GM23338 (cell line): ENCODE results near the gene PPARD. TPM values are rescaled to one million over a fixed set of nuclear protein-coding genes. Genes with fewer than 3 reads are reported as not detected.

ENCODE experiments used
- ATAC-seq: fragments of 200-7000 bp; cut with Tn5 transposase; 3 replicates; pipeline ENCODE4 v1.9.1; 2020
- DNase-seq: peaks from one replicate; pipeline ENCODE4 v3.0.0-alpha.2; 2015; ENCODE audit warnings: low spot score
- H2AFZ ChIP-seq: fragments of 200-600 bp; sonication (generic); 2 replicates; pipeline ENCODE4 v1.8.0; 2016; ENCODE audit warnings: antibody characterized with exemption, mild to moderate bottlenecking, moderate library complexity
- H3F3A ChIP-seq: fragments of 200-600 bp; sonication (generic); replicated peaks from 2 replicates; pipeline ENCODE4 v1.8.0; 2017; ENCODE audit warnings: antibody characterized with exemption, mixed run types, low read depth
- H3K27ac ChIP-seq: fragments of 200-600 bp; sonication (generic); 2 replicates; pipeline ENCODE4 v1.6.1; 2016; ENCODE audit warnings: low read depth
- H3K27me3 ChIP-seq: fragments of 200-600 bp; sonication (generic); 2 replicates; pipeline ENCODE4 v1.8.0; 2016; ENCODE audit warnings: mild to moderate bottlenecking, mixed run types, moderate library complexity; ENCODE audit not compliant: insufficient read depth
- H3K36me3 ChIP-seq: fragments of 200-600 bp; sonication (generic); 2 replicates; pipeline ENCODE4 v1.8.0; 2016; ENCODE audit warnings: mild to moderate bottlenecking; ENCODE audit not compliant: insufficient read depth
- H3K4me1 ChIP-seq: fragments of 200-600 bp; sonication (generic); 2 replicates; pipeline ENCODE4 v1.8.0; 2016; ENCODE audit warnings: mild to moderate bottlenecking, moderate library complexity; ENCODE audit not compliant: insufficient read depth
- H3K4me2 ChIP-seq: fragments of 200-600 bp; sonication (generic); 2 replicates; pipeline ENCODE4 v1.7.1; 2017; ENCODE audit warnings: mixed run types
- H3K4me3 ChIP-seq: fragments of 200-600 bp; sonication (generic); 2 replicates; pipeline ENCODE4 v1.6.1; 2016; ENCODE audit warnings: mixed run types
- H3K79me2 ChIP-seq: fragments of 200-600 bp; sonication (generic); replicated peaks from 2 replicates; pipeline ENCODE4 v1.8.0; 2017; ENCODE audit warnings: mild to moderate bottlenecking; ENCODE audit not compliant: insufficient read depth
- H3K9me2 ChIP-seq: fragments of 200-600 bp; sonication (generic); 2 replicates; pipeline ENCODE4 v1.8.0; 2017; ENCODE audit not compliant: insufficient read depth
- H4K20me1 ChIP-seq: fragments of 200-600 bp; sonication (generic); replicated peaks from 2 replicates; pipeline ENCODE4 v1.8.0; 2017; ENCODE audit warnings: mild to moderate bottlenecking; ENCODE audit not compliant: insufficient read depth
- H3K27ac Mint-ChIP-seq: 2 replicates; pipeline ENCODE4 v1.8.0; 2020; ENCODE audit warnings: inconsistent platforms, mild to moderate bottlenecking, moderate library complexity, mixed read lengths
- H3K27me3 Mint-ChIP-seq: 3 replicates; pipeline ENCODE4 v1.8.0; 2022; ENCODE audit warnings: low read depth, mild to moderate bottlenecking, moderate library complexity, mixed read lengths, inconsistent platforms; ENCODE audit not compliant: insufficient read depth, poor library complexity
- H3K36me3 Mint-ChIP-seq: 3 replicates; pipeline ENCODE4 v1.8.0; 2021; ENCODE audit warnings: low read depth, mild to moderate bottlenecking, inconsistent platforms, moderate library complexity, mixed read lengths
- H3K4me1 Mint-ChIP-seq: 3 replicates; pipeline ENCODE4 v1.8.0; 2020; ENCODE audit warnings: mild to moderate bottlenecking, inconsistent platforms, mixed read lengths
- H3K4me3 Mint-ChIP-seq: 3 replicates; pipeline ENCODE4 v1.8.0; 2021; ENCODE audit warnings: moderate library complexity, mild to moderate bottlenecking, inconsistent platforms, mixed read lengths
- H3K9me3 Mint-ChIP-seq: 3 replicates; pipeline ENCODE4 v1.8.0; 2020; ENCODE audit warnings: moderate library complexity, mild to moderate bottlenecking, inconsistent platforms, mixed read lengths
- CREB1 ChIP-seq: fragments of 250-450 bp; sonication (Bioruptor Pico); IDR thresholded peaks from 2 replicates; pipeline ENCODE4 v1.5.0; 2020; ENCODE audit warnings: low read depth, mild to moderate bottlenecking, moderate library complexity
- CTCF ChIP-seq, 2 experiments: fragments of 200-600 bp in 1 of 2; sonication (generic) in 1 of 2; conservative IDR thresholded peaks; 2 replicates each; pipeline versions ENCODE4 v1.5.1 to v1.6.1; 2016 to 2017; ENCODE audit warnings: antibody characterized with exemption in 2 of 2, low read depth in 2 of 2, mild to moderate bottlenecking in 2 of 2, moderate library complexity in 1 of 2
- EZH2 ChIP-seq: fragments of 200-600 bp; sonication (generic); IDR thresholded peaks from one replicate; pipeline ENCODE4 v1.8.0; 2017; ENCODE audit warnings: antibody characterized with exemption, mild to moderate bottlenecking, low read depth; ENCODE audit not compliant: unreplicated experiment
- EZH2phosphoT487 ChIP-seq: fragments of 200-600 bp; sonication (generic); IDR thresholded peaks from one replicate; pipeline ENCODE4 v1.8.1; 2018; ENCODE audit warnings: antibody characterized with exemption; ENCODE audit not compliant: unreplicated experiment
- JUNB ChIP-seq: IDR thresholded peaks from one replicate; pipeline ENCODE4 v1.6.1; 2016; ENCODE audit warnings: antibody characterized with exemption; ENCODE audit not compliant: unreplicated experiment
- NANOG ChIP-seq: IDR thresholded peaks from 2 replicates; pipeline ENCODE4 v1.6.1; 2016; ENCODE audit warnings: antibody characterized with exemption, borderline replicate concordance
- POLR2AphosphoS5 ChIP-seq: IDR thresholded peaks from 2 replicates; pipeline ENCODE4 v1.6.1; 2016; ENCODE audit warnings: antibody characterized with exemption, low read depth
- REST ChIP-seq: IDR thresholded peaks from one replicate; pipeline ENCODE4 v1.6.1; 2018; ENCODE audit warnings: antibody characterized with exemption; ENCODE audit not compliant: unreplicated experiment
- STAT1 ChIP-seq: IDR thresholded peaks from one replicate; pipeline ENCODE4 v1.6.1; 2016; ENCODE audit warnings: antibody characterized with exemption; ENCODE audit not compliant: unreplicated experiment
- ZNF114 ChIP-seq: fragments of 250-450 bp; sonication (Bioruptor Pico); IDR thresholded peaks from 2 replicates; pipeline ENCODE4 v1.5.0; 2020; ENCODE audit warnings: mild to moderate bottlenecking, moderate library complexity
- ZNF331 ChIP-seq: fragments of 250-450 bp; sonication (Bioruptor Pico); IDR thresholded peaks from 2 replicates; pipeline ENCODE4 v1.5.0; 2020; ENCODE audit warnings: low read depth, mild to moderate bottlenecking, moderate library complexity
- ZNF462 ChIP-seq: fragments of 250-450 bp; sonication (Bioruptor Pico); IDR thresholded peaks from 2 replicates; pipeline ENCODE4 v1.5.0; 2020; ENCODE audit warnings: mild to moderate bottlenecking, moderate library complexity
- polyA plus RNA-seq: library from polyadenylated mRNA; unstranded; fragments of >200 nt; fragmentation: Nextera tagmentation; extraction: Ambion mirVana; gene quantifications from 2 replicates; pipeline ENCODE4 v1.2.1, GENCODE V29; 2016
- total RNA-seq: library from RNA; depleted of rRNA; stranded (reverse); fragments of >200 nt; shearing (Covaris generic); gene quantifications from 2 replicates; pipeline ENCODE4 v1.2.3, GENCODE V29; 2014
- TF ChIP-seq, protein P1 (sequence below): IDR thresholded peaks from 2 replicates; pipeline ENCODE4 v1.6.1; 2016; ENCODE audit warnings: antibody characterized with exemption

Gene PPARD
- total and polyA plus RNA-seq, 2 experiments from 2014 or later, result 5.1 to 9.7 TPM

DNA sequence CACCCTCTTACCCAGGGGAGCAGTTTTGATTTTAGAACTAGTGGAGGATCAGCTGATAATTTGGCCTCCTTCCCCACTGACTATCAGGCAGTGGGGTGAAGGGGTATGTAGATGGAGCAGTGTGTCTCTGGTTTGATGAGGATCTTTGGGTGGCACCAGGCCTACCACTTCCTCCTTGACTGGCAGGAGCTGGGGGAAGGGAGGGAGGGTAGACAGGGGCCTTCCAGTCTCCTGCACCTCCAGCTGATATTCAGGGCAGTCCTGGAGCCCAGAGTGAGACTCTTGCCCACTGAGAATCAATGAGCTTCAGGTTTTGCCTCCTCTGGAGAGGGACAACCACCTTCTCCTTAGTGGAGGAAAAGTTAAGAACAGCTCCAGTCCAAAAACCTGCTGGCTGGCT is 41.5 kb upstream of the PPARD start:
- no peak for ATAC-seq

More for the DNA sequence above, 41.5 kb upstream of the PPARD start:
- no peak overlapping the region for H3K27ac Mint-ChIP-seq
- Histone ChIP-seq H3K27me3 (no peaks in the 10 kb centered on the region), H3K4me3 (no peak overlapping the region), H3K4me1 (peaks cover 30% of the 10 kb centered on the region), H3K27ac (no peak overlapping the region), H4K20me1 (no peaks in the 10 kb centered on the region), H2AFZ (no peak overlapping the region), H3K79me2 (no peaks in the 10 kb centered on the region), H3K9me2 (no peaks in the 10 kb centered on the region), H3K4me2 (no peak overlapping the region), H3K36me3 (no peaks in the 10 kb centered on the region), H3F3A (no peaks in the 10 kb centered on the region)
- DNase-seq, result no peak
- H3K27me3 Mint-ChIP-seq, result peaks cover 7% of the 10 kb centered on the region
- H3K4me3 Mint-ChIP-seq, result no peak overlapping the region
- no peaks in the 10 kb centered on the region for H3K9me3 Mint-ChIP-seq
- peaks cover 34% of the 10 kb centered on the region for H3K4me1 Mint-ChIP-seq
- peaks cover 3% of the 10 kb centered on the region; the same call in 1 of the 3 replicates for H3K36me3 Mint-ChIP-seq
- TF ChIP-seq CREB1 (no peak), ZNF114 (CRISPR knock-in tag) (no peak), POLR2AphosphoS5 (no peak), REST (no peak), EZH2phosphoT487 (no peak), JUNB (no peak), STAT1 (no peak), ZNF331 (CRISPR knock-in tag) (no peak), EZH2 (no peak), NANOG (no peak), CTCF (conservative IDR thresholded peaks at IDR 0.05; ENCODE audit: low read depth in 2 of 2) (no peak), ZNF462 (CRISPR knock-in tag) (no peak)
- TF ChIP-seq, protein P1, sequence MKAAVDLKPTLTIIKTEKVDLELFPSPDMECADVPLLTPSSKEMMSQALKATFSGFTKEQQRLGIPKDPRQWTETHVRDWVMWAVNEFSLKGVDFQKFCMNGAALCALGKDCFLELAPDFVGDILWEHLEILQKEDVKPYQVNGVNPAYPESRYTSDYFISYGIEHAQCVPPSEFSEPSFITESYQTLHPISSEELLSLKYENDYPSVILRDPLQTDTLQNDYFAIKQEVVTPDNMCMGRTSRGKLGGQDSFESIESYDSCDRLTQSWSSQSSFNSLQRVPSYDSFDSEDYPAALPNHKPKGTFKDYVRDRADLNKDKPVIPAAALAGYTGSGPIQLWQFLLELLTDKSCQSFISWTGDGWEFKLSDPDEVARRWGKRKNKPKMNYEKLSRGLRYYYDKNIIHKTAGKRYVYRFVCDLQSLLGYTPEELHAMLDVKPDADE, result no peak
